AML-193 (cell line): Measurements from ENCODE around the gene C22orf31.
A peak's percentile ranks its signal among the peaks of the same experiment; 100 is the strongest.

Source experiments
- DNase-seq, 2 experiments: peaks; one replicate each; lab custom pipeline; 2025; lab: John Stamatoyannopoulos, UW

C22orf31 gene

DNA sequence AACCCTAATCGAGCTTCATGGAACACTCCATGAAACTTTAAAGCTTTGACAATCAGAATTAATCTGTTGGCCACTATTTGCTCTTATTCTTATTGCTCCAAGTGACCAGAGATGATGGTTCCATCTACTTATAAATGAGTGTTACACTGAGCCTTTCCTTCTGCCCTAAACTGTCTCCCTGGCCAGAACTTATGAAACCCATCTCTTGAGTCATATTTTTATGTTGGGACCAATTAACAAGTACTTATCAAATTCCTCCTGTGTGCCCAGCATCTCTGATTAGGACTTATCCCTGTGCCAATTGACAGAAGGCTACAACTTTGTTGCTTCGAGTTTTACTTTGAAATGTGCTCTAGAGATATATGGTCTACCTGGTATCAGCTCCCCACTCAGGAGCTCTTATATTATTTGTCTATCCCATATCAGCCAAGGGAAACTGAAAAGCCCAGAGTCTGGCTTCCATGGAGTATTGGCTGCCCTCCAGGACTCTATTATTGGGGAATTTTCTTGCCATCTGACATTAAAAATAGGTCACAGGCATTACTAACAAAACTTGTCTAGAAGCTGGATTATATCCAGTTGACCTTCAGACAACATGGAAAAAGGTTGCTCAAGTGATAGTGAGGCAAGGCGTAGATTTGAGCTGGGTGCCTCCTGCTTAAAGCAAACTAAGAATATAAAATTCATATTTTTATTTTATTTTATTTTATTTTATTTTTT lies 20.0 kb upstream of the C22orf31 start:
- no peak for DNase-seq

DNA sequence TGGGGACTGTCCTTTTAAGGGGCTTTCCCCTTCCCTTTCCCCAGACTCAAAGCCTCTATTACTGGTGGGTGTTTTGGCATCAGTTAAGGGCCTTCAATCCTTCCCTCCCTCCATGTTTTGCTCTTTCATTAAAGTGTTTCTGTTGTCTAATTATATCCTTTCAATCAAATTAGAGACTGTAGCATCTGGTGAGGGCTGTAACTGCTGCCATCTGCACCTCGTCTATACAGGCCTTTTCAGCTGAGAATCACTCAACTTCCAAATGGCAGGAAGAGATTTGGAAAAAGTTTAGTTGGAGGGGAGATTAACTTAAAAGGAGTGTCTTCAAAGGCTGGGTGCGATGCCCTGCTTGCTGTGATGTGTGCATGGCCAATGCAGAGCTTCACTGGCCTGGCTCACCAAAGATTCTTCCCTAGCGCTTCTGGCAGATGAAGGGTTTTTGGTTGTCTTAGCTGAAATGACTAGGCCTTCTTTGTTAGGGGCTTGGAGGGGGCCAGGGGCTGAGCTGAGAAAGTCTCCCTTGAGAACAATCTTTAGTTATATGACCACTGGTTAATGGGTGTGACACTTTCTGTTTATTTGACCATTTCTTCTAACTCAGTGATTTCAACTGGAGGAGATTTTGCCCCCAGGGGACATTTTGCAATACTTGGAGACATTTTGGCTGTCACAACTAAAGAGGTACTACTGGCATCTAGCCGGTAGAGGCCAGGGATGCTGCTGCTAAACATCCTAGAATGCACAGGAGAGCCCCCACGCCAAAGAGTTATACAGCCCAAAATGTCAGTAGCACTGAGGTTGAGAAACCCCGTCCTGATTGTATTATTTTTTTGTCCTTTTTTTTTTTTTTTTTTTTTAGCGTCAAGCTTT lies 18.7 kb upstream of the C22orf31 start:
- no peak for DNase-seq

DNA sequence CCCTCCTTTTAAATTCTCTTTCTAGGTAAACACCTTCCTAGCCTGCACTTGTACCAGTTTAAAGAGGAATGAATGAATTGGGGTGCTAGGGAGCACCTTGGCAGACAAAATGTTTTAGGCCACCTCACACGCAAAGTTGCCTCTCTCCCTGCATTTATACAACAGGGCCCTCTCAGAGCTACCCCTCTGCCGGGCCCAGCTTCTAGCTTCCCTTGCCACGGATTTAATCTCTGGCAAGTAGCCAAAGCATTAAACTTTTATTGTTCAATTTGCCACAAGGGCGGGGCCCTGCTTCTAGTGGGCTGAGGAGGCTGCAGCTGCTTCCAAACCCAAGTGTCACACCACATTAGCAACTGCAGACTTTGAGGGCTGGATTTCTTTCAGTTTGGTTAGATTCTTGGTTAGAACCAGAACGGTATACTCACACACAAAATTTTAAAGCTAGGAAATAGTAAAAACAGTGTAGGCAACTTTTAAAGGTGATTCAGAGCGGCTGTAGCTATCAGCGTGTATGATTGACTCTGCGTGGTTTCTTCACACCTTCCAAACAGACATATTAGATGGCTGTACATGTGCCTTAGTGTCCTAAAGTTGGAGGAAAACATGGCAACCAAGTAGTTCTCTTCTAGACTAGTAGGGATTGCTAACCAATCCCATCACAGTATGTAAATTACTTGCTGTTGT lies 17.7 kb upstream of the C22orf31 start:
- no peak for DNase-seq

DNA sequence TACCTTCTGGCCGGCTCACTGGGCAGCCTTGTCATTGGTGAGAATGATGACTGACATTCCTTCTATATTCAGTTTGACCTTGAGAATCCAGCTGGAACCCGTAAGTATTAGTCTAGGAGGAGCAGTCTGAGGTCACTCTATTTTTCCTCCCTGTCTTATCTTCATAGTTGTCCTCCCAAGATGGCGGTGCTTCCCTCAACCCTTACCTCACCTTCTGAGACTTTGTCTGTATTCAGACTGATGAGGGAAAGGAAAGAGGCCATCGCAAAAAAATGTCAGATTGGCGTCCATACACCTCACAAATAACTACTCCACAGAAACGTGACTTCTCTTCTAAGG lies 17.2 kb upstream of the C22orf31 start:
- no peak for DNase-seq

DNA sequence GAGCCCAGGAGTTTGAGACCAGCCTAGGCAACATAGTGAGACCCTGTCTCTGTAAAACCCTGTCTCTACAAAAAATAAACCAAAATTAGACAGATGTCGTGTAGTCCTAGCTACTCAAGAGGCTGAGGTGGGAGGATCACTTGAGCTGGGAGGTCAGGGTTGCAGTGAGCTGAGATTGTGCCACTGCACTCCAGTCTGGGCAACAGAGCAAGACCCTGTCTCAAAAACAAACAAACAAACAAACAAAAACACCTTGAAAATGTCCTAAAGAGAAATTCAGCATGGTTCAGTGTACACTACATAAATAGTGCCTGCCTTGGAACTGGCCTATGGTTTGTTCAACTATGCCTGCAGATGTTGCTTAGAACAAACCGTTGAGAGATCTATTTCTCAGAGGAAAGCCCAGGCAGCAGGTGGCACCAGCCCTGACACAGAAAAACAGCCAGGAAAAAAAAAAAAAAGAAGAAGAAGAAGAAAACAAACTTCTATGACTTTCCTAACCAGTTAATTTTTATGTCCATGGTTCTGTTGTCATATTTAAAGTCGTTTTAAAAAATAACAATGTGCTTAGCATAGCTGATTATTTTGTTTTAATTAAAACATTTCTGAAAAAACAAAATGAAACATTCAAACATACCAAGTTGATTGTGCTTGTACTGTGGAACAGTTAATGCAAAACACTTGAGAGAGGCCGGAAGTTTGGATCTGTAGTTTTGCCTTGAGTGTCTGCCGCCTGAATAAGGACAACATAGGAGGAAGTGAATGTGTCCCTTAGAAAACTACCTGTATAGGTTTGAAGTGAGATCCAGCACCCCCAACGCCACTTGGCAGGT lies 16.6 kb upstream of the C22orf31 start:
- DNase-seq: no peak

DNA sequence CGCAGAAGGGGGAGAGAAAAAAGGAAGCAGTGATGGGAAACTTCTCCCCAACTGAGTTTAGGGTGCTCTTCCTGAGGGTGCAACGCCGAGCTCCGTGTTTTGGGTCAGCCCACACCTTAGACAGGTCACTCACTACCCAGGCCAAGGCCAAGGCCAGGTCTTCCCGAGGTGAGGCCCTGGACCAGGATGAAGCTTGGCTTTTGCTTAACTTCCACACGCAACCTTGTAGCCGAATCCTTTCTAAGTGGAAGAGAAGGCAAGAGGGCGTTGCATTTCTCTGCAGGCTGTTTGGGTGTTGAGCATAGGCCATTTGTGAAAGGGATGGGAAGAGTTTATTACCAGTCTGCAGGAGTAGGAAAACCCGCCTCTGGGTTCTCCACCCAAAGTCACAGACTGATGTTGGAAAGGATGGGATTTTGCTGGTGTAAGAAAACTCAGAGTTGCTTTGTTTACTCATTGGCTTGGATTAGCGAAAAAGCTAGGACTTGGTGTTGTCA lies 12.7 kb upstream of the C22orf31 start:
- no peak for DNase-seq

DNA sequence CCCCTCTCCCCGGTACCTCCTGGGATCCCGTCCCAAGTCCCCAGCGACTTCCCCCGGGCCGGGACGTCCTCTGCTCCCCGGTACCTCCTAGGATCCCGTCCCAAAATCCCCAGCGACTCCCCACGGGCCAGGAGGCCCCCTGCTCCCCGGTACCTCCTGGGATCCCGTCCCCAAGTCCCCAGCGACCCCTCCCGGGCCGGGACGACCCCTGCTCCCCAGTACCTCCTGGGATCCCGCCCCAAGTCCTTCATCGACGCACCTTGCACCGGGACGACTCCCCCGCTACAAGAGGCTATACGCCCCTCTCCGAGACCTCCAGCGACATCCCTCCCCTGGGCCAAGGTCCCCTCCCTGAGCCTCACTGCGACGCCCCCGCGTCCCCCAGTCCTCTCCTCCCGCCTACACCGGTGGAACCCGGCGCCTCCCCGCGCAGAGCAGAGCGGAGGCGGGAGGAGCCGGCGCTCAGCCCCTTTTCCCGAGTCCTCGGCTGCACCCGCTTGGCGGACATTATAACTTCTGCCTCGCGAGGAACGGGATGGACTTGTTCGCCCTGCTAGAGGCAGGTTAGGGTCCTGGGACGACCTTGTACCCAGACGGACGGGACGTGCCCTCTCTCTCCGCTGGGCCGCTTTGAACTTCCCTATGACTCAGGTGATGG lies 12.1 kb upstream of the C22orf31 start:
- no peak for DNase-seq

DNA sequence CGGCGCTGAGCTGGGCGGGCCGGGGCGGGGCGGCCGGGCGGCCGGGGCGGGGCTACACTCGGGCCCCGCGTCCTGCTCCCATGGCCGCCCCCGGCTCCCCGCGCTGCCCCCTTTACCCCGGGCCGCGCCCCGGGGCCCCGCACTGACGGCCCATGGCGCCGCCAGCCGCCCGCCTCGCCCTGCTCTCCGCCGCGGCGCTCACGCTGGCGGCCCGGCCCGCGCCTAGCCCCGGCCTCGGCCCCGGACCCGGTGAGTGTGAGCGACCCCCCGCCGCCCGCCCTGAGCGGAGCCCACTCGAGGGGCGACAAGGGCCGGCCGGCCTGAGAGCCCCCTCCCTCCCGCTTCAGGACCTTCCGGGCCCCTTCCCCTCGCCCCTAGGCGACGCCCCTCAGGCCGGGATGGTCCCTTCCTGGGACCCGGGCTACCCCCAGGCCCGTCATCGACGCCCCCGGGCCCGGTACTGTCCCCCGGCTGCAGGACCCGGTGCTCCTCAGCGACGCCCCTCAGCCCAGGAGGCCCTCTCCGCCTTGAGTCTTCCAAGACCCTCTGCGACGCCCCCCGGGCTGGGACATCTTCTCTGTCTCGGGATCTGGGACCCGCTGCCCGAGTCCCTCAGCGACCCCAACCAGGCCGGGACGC lies 11.5 kb upstream of the C22orf31 start, which contains the start of gene KREMEN1:
Gene KREMEN1, plus strand, starts transcription at position 57 of the 639 bp plus-strand sequence. Its CDS starts 96 bp downstream, at position 153.
- no peak for DNase-seq

DNA sequence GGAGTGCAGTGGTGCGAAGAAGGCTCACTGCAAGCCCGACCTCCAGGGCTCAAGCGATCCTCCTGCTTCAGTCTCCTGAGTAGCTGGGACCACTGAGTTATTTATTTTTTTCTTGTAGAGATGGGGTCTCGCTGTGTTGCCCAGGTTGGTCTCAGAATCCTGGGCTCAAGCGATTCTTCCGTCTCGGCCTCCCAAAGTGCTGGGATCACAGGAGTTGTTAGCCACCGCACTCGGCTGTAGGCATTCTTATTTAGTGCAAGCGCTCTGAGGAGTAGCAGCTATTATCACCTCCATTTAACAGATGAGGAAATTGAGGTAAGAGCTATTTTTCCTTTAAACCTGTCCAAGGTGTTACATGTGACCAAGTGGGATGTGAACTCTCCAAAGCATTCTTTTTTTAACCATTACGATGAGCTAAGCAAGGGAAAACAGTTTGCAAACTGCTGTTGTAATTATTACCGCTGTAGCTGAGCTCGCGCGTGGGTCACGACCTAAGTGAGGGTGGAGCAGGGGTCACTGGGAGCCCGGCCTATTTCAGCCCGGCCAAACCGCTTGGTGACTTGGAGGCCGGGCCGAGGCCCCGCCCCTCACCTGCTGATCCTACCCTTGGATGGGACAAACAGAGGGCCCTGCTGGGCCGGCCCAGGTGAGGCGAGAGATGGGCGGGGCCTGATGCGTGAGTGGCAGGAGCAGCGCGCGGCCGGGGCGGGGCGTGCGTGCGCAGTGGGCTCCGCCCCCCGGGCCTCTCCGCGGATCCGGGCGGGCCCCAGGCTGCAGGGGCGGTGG lies 10.8 kb upstream of the C22orf31 start:
- peak; percentile 16 to 25 for DNase-seq

DNA sequence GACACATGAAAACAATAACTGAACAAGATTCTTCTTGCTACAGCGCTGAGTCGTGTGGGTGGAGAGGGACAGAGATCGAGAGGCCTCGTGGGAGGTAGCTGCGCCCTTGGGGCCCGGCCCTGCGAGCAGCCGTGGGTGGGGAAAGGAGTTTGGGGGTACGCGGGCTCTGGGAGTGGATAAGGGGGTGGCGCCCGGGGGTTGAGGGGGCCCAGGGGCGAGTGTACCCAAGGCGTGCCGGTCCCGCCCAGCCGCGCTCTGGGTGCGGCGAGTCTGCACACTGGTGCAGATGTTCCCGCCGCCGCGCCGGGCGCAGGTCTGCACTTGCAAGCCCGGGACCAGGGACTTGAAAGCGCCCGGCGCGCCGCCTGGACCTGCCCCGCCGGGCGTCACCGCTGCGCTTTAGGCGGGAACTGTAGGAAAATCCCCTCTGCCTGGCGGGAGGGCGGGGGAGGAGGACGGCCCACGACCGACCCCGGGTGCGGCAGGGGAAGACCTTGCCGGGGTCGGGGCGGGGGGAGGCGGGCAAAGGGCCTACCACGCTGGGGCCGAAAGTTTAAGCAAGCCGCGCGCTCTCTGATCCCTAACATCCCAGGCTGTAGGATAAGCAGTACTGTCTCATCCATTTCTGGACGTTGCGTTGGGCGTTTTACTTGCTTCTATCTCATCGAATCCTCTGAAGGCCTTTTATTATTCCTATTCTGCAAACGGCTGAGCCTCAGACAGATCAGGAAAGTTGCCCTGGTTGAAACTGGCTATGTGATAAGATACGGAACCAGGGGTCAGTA lies 9.8 kb upstream of the C22orf31 start:
- DNase-seq: no peak

DNA sequence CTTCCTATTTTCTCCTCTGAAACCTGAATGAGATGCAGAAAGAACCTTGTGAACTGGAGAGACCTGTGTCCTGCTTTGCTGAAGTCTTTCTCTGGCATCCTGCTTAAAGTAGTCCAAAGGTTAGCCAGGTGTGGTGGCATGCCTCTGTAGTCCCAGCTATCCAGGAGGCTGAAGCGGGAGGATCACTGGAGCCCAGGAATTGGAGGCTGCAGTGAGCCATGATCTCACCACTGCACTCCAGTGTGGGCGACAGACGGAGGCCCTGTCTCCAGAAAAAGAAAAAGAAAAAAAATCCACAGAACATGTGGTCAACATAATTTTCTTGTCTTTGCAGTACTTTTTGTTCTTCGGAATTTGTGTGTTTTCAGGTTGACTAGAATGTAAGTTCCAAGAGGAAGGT lies 8.9 kb upstream of the C22orf31 start:
- DNase-seq: no peak

DNA sequence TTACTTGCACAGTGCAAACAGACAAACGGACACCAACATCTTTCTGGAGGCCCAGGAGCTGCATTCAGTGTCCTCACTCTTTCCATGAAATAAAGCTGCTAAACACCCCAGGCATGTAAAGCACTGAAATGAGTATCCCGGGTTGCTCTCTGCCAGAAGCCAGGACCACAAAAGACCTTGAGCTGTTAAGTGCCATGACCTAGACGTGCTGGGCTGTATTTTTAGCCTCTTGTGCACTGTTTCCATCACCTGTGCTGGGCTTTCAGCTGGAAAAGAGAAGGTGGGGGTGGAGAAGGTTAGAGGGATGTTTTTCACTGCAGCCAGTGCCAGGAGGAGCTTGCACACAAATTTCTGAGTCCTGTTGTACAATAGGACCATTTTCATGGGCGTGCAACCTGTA lies 7.8 kb upstream of the C22orf31 start:
- DNase-seq: no peak

DNA sequence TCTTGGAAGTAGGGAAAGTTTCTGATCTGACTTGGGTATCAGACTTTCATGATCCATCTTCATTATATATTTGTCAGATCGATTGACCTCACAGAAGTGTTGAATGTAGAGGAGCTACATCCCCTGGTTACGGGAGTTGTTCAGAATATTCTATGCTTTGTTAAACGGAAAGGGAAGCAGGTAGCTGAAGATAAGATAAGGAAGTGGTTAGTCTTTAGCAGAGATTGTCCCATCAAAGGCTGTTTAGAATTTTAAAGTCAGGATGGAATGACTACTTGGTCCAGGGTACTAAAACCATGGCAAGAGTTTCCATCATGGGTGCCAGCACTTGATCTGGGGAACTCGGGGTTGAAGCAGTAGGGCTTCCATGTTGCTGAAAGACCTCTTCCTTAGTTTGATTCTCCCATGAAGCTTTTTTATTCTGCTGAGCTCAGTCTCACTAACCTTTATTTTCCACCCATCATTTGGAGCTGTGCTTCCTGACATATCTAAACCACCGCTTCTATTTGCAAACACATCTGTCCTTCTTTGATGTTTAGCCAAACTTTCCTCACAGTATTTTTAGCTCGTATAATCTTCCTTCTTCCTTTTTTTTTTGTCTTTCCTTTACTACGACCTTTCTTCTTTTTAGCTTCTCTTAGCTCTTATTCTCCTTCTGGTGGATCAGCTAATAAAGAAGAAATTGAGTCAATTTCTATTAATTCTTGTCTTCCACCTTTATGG lies 4.0 kb upstream of the C22orf31 start:
- DNase-seq: no peak

DNA sequence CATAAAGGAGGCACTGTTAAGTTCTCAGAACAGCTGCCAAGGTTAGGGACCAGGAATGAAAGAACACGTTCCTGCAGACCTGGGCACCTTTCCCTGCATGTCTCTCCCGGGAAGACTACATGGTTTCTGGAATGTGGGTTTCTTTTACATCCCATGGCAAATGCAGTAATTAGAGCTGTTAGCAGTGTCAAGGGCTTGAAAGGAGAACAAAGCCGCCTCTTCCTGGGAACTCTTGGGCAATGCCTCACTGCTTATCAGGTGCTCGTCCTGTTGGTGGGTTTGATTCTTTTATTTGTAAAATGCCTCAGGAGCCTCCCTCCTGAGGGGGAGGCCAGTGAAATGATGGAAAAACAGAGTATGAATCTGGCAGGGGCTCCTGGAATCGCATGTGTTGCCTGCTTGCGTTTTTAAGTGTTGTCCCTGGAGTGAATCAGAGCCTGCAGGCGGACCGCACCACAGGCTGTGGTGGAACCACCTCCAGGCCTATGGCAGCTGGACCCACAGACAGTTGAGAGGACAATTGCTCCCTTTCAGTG lies 723 bp upstream of the C22orf31 start:
- no peak for DNase-seq

DNA sequence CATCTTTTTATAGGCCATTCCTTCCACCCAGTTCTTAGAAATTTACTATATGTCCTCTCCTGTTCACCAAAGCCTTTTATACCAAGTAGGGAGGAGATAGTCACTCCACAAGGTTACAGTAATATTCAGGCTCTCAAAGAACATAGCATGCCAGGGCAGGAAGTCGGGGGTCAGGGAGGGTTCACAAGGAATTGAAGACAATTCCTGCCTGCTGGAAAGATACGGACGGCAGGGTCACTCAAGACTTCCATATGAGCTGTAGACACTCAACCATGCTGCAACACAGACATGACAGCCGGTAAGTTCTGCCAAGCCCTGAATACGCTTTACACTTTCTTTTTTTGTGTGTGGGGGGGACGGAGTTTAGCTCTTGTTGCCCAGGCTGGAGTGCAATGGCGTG lies 700 bp downstream of the C22orf31 start:
- DNase-seq: no peak

DNA sequence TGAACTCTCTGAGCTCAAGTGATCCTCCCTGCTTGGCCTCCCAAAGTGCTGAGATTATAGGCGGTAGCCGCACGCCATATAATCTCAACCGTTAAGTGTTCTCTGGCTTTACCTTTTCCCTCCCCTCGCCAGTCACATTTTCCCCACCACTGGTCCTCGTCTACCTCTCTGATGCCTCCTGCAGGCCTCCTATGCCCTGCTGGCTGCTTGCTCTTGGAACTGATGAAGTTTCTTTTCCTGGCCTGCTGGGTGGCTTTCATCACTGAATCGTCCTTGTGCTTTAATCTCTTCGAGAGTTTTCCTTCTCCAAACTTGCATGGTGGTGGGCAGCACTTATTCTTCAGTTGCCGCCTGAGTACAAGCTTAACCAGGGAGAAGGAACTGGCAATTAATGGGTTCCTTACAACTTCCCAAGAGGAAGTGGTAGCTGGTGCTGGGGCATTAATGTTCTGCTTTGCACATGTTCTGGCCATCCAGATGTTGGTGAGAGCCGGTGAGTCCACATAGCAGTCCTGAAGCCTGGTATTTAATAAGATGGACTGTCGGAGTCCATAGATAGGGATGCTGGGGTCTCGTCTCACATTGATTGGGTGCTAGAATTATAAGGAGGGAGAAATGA lies 1.3 kb downstream of the C22orf31 start:
- DNase-seq: no peak

DNA sequence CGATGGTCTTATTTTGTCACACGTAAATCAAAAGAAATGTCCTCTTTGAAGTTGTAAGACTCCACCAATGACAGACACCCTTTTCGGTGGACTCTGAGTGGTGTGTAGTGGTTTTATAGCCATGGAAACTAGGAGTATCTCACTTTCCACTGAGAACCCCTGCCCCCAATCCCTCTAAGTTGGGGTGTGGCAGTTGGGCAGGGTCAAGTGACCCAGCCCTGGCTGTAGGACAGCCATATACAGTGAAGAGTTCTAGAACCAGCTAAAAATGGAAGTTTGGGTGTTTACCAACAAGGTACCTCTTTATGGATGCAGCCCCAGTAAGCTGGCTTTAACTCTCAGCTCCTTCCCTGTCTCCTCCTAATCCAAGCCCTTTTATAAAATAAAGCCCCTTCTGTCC lies 5.2 kb downstream of the C22orf31 start:
- no peak for DNase-seq
